ENCODE data around the gene PITPNC1. TPM values are rescaled to one million over a fixed set of nuclear protein-coding genes. Genes with fewer than 3 reads are reported as not detected.

The PITPNC1 gene
- total RNA-seq, 1 donor from 2014 or later = 13.0 TPM

GRCh38 chr17:67500677-67501300, 123.7 kb downstream of the PITPNC1 start:
- Histone ChIP-seq H3K27me3 (ENCODE audit: control insufficient read depth, insufficient read depth, low read length) (no peaks in the 10 kb centered on the region), H3K36me3 (ENCODE audit: control insufficient read depth, insufficient read depth, low read length) (no peaks in the 10 kb centered on the region), H3K4me3 (ENCODE audit: low read depth, low read length) (no peak overlapping the region)
- no peak for TF ChIP-seq CTCF (IDR thresholded peaks at IDR 0.05; ENCODE audit: insufficient read depth, low read length, poor library complexity, severe bottlenecking)
- no peak for DNase-seq (ENCODE audit: low read depth)

GRCh38 chr17:67502151-67502550, 125.1 kb downstream of the PITPNC1 start:
- no peaks in the 10 kb centered on the region for H3K27me3 ChIP-seq (ENCODE audit: control insufficient read depth, insufficient read depth, low read length)
- TF ChIP-seq CTCF (IDR thresholded peaks at IDR 0.05; ENCODE audit: insufficient read depth, low read length, poor library complexity, severe bottlenecking) = no peak
- DNase-seq (ENCODE audit: low read depth) = no peak
- no peaks in the 10 kb centered on the region for H3K36me3 ChIP-seq (ENCODE audit: control insufficient read depth, insufficient read depth, low read length)
- H3K4me3 ChIP-seq (ENCODE audit: low read depth, low read length) = no peak overlapping the region

- no peak for DNase-seq (ENCODE audit: low read depth)
- TF ChIP-seq CTCF (IDR thresholded peaks at IDR 0.05; ENCODE audit: insufficient read depth, low read length, poor library complexity, severe bottlenecking) = no peak
- Histone ChIP-seq H3K4me3 (ENCODE audit: low read depth, low read length) (no peak overlapping the region), H3K27me3 (ENCODE audit: control insufficient read depth, insufficient read depth, low read length) (no peaks in the 10 kb centered on the region), H3K36me3 (ENCODE audit: control insufficient read depth, insufficient read depth, low read length) (no peaks in the 10 kb centered on the region)
Observed at GRCh38 chr17:67503184-67503583, 126.1 kb downstream of the PITPNC1 start.

- DNase-seq (ENCODE audit: low read depth) = no peak
- Histone ChIP-seq H3K4me3 (ENCODE audit: low read depth, low read length) (no peak overlapping the region), H3K36me3 (ENCODE audit: control insufficient read depth, insufficient read depth, low read length) (no peaks in the 10 kb centered on the region), H3K27me3 (ENCODE audit: control insufficient read depth, insufficient read depth, low read length) (no peaks in the 10 kb centered on the region)
- no peak for TF ChIP-seq CTCF (IDR thresholded peaks at IDR 0.05; ENCODE audit: insufficient read depth, low read length, poor library complexity, severe bottlenecking)
Observed at GRCh38 chr17:67503739-67504138, 126.7 kb downstream of the PITPNC1 start.

GRCh38 chr17:67504182-67504581, 127.1 kb downstream of the PITPNC1 start:
- Histone ChIP-seq H3K4me3 (ENCODE audit: low read depth, low read length) (no peak overlapping the region), H3K27me3 (ENCODE audit: control insufficient read depth, insufficient read depth, low read length) (no peaks in the 10 kb centered on the region), H3K36me3 (ENCODE audit: control insufficient read depth, insufficient read depth, low read length) (no peaks in the 10 kb centered on the region)
- no peak for TF ChIP-seq CTCF (IDR thresholded peaks at IDR 0.05; ENCODE audit: insufficient read depth, low read length, poor library complexity, severe bottlenecking)
- DNase-seq (ENCODE audit: low read depth) = no peak

- no peaks in the 10 kb centered on the region for H3K36me3 ChIP-seq (ENCODE audit: control insufficient read depth, insufficient read depth, low read length)
- no peak for TF ChIP-seq CTCF (IDR thresholded peaks at IDR 0.05; ENCODE audit: insufficient read depth, low read length, poor library complexity, severe bottlenecking)
- H3K4me3 ChIP-seq (ENCODE audit: low read depth, low read length) = no peak overlapping the region
- no peak for DNase-seq (ENCODE audit: low read depth)
- no peaks in the 10 kb centered on the region for H3K27me3 ChIP-seq (ENCODE audit: control insufficient read depth, insufficient read depth, low read length)
Observed at GRCh38 chr17:67506966-67507365, 129.9 kb downstream of the PITPNC1 start.

Data from kidney epithelial cell (primary cell).